ENCODE results near the gene ATP8B4.

DNA sequence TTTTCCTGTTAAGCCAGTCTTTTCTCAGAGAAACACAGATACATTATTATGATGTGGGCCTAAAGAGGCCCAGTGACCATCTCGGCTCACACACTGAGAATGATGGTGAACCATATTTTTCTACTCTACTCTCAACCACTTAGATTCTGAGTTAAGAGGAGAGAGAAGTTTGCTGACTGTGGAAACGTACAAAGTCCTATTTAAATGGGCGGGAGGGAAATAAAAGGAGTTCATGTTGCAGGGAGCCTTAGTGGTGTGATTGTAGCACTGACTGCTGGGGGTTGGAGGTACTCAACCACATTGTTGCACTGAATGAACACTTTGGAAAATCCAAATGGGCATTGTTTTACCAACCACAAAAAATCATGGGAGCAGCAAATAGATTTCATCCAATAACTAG lies 51.0 kb downstream of the ATP8B4 start:
- TF ChIP-seq CTCF (IDR thresholded peaks at IDR 0.05) = no peak
- TF ChIP-seq POLR2A (IDR thresholded peaks at IDR 0.05; ENCODE audit: low read depth) = no peak

All from esophagus muscularis mucosa (tissue), 3 donors.